AG04450 (cell line): ENCODE measurements around the gene B9D2. TPM values are rescaled to one million over a fixed set of nuclear protein-coding genes. Genes with fewer than 3 reads are reported as not detected.
A peak's percentile ranks its signal among the peaks of the same experiment; 100 is the strongest.

Source experiments
- CTCF ChIA-PET: fragments of 300-600, 350-600 bp; formaldehyde crosslinking; extraction: SDS; loops from one replicate; lab custom pipeline; 2022; ENCODE audit warnings: antibody characterized with exemption, inconsistent platforms; lab: Charles Lee
- POLR2A ChIA-PET: fragments of 350-600 bp; formaldehyde crosslinking; extraction: SDS; loops from one replicate; lab custom pipeline; 2021; ENCODE audit warnings: antibody characterized with exemption, inconsistent platforms; lab: Yijun Ruan, JAX
- DNase-seq: peaks from one replicate; pipeline ENCODE4 v3.0.0-alpha.2; 2011; ENCODE audit warnings: low read depth, low spot score
- H3K27ac ChIP-seq: one replicate; pipeline ENCODE4 v1.5.1; 2012; ENCODE audit warnings: low read depth, low read length, control low read depth
- H3K27me3 ChIP-seq: one replicate; pipeline ENCODE4 v1.6.0; 2012; ENCODE audit warnings: low read length; ENCODE audit not compliant: control insufficient read depth, insufficient read depth
- H3K4me3 ChIP-seq: 2 replicates; pipeline ENCODE4 v1.5.1; 2011; ENCODE audit warnings: mild to moderate bottlenecking, low read depth, low read length, control low read depth
- H3K9me3 ChIP-seq: 2 replicates; pipeline ENCODE4 v1.5.1; 2012; ENCODE audit warnings: low read length; ENCODE audit not compliant: control insufficient read depth, insufficient read depth
- polyA plus RNA-seq: library from polyadenylated mRNA; depleted of rRNA; stranded (reverse); fragments of >200 nt; gene quantifications from 2 replicates; pipeline ENCODE4 v1.2.3, GENCODE V29; 2011
- TF ChIP-seq, protein P1 (sequence below): IDR thresholded peaks from 2 replicates; pipeline ENCODE4 v1.5.1; 2011; ENCODE audit warnings: low read depth, low read length, control low read depth, inconsistent platforms

The B9D2 gene
- polyA plus RNA-seq, 1 experiment = 3.9 TPM

GRCh38 chr19:41330946-41331678 lies 32.8 kb downstream of the B9D2 start:
- Histone ChIP-seq H3K27me3 (no peaks in the 10 kb centered on the region), H3K27ac (no peak overlapping the region), H3K9me3 (no peaks in the 10 kb centered on the region), H3K4me3 (no peak overlapping the region)
- DNase-seq = no peak
- CTCF ChIA-PET = interaction anchor here (0.6 kb wide), 1 partner anchor 16 kb away, joined by 7 read pairs; no protein-coding TSS in a partner anchor
- POLR2A ChIA-PET = interaction anchor here (0.6 kb wide), 1 partner anchor 17 kb away, joined by 6 read pairs; no protein-coding TSS in a partner anchor
- TF ChIP-seq, protein P1, sequence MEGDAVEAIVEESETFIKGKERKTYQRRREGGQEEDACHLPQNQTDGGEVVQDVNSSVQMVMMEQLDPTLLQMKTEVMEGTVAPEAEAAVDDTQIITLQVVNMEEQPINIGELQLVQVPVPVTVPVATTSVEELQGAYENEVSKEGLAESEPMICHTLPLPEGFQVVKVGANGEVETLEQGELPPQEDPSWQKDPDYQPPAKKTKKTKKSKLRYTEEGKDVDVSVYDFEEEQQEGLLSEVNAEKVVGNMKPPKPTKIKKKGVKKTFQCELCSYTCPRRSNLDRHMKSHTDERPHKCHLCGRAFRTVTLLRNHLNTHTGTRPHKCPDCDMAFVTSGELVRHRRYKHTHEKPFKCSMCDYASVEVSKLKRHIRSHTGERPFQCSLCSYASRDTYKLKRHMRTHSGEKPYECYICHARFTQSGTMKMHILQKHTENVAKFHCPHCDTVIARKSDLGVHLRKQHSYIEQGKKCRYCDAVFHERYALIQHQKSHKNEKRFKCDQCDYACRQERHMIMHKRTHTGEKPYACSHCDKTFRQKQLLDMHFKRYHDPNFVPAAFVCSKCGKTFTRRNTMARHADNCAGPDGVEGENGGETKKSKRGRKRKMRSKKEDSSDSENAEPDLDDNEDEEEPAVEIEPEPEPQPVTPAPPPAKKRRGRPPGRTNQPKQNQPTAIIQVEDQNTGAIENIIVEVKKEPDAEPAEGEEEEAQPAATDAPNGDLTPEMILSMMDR = no peak

DNA sequence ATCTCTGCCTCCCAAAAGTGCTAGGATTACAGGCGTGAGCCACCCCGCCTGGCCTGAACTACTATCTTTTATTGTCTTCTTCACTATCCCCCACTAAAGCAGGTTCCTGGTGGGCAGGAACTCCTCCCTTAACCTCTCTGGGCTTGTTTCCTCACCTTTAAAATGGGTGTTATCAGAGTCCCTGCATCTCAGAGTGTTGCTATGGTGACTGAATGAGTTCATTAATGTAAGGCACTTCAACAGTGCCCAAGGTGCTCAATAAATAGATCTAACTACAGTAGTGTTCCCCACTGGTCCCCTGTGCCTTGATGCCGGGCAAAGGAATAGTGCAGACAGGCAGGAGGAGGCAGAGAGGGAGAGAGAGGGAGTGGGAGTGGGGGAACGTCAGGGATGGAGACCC lies 33.5 kb downstream of the B9D2 start:
- Histone ChIP-seq H3K9me3 (no peaks in the 10 kb centered on the region; the same call in 1 of the 2 replicates), H3K27ac (no peak overlapping the region), H3K27me3 (no peaks in the 10 kb centered on the region), H3K4me3 (no peak overlapping the region)
- TF ChIP-seq, protein P1 = no peak
- POLR2A ChIA-PET = no interaction called here
- CTCF ChIA-PET = no interaction called here
- DNase-seq = no peak

GRCh38 chr19:41328842-41329225 lies 35.1 kb downstream of the B9D2 start:
- H3K9me3 ChIP-seq = no peaks in the 10 kb centered on the region; the same call in 1 of the 2 replicates
- POLR2A ChIA-PET = interaction anchor here (0.6 to 1.1 kb wide), 2 partner anchors 64 to 103 kb away, joined by 4 read pairs; no protein-coding TSS in a partner anchor
- H3K27ac ChIP-seq = peak overlapping the region; percentile 52
- CTCF ChIA-PET = no interaction called here
- DNase-seq = no peak
- no peaks in the 10 kb centered on the region for H3K27me3 ChIP-seq
- TF ChIP-seq, protein P1 = no peak
- no peak overlapping the region for H3K4me3 ChIP-seq

DNA sequence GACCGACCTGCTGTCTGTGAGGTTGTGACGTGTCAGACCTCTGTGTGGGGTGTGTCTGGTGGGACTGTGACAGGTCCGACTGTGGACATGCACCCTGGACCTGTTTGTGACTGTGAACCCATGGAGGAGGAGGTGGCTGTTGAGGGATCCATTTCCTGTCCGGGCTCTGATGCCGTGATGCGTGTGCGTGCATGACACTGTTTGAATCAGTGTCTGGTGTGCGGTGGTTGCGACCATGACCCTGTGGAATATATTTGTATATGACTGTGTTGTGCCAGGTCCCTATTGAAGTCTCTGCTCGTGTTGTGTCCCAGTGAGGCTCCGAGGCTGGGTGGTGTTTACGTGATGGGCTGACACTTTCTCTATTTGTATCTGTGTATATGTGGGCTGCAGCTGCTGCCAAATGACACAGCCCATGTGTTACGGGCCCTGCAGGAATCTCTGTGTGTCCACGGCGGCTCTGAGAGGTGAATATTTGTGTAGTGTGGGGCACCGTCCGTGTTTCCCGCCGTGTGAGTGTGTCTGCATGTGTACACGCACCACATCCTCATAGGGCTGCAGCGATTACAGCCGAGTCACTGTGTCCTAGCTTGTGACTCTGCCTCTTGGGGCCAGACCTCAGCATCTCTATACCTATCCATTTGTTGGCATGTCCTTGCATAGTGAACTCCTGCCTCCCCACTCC lies 35.6 kb downstream of the B9D2 start:
- Histone ChIP-seq H3K27me3 (no peaks in the 10 kb centered on the region), H3K27ac (peak overlapping the region; percentile 68), H3K4me3 (no peak overlapping the region), H3K9me3 (no peaks in the 10 kb centered on the region; the same call in 1 of the 2 replicates)
- TF ChIP-seq, protein P1 = no peak
- POLR2A ChIA-PET = interaction anchor here (0.6 to 1.1 kb wide), 2 partner anchors 63 to 103 kb away, joined by 4 read pairs; no protein-coding TSS in a partner anchor
- CTCF ChIA-PET = no interaction called here
- no peak for DNase-seq
